PC-3 (cell line): Measurements from ENCODE around the gene SLC2A9. TPM values are rescaled to one million over a fixed set of nuclear protein-coding genes. Genes with fewer than 3 reads are reported as not detected.

Source experiments
- ATAC-seq: fragments of 200-7000 bp; cut with Tn5 transposase; 2 replicates; pipeline ENCODE4 v1.9.1; 2020; ENCODE audit warnings: mild to moderate bottlenecking, moderate library complexity
- BruUV-seq: library from RNA; stranded (reverse); fragments of 400-500 nt; replicated peaks from 2 replicates; lab custom pipeline; 2021; lab: Mats Ljungman, UMichigan
- CTCF ChIA-PET: fragments of 300-600 bp; sonication (Branson Sonifier 250); formaldehyde crosslinking; loops from one replicate; lab custom pipeline; 2022; ENCODE audit warnings: antibody characterized with exemption; lab: Charles Lee
- POLR2A ChIA-PET: fragments of 300-600 bp; sonication (Branson Sonifier 250); formaldehyde crosslinking; loops from one replicate; lab custom pipeline; 2022; ENCODE audit warnings: antibody characterized with exemption; ENCODE audit not compliant: unreplicated experiment; lab: Charles Lee
- DNase-seq: peaks from one replicate; pipeline ENCODE4 v3.0.0-alpha.2; 2015
- H2AFZ ChIP-seq: fragments of 300-600 bp; sonication (generic); 2 replicates; pipeline ENCODE4 v1.6.0; 2016; ENCODE audit warnings: antibody characterized with exemption, low read length
- H3F3A ChIP-seq: fragments of 300-600 bp; sonication (generic); one replicate; pipeline ENCODE4 v1.6.0; 2017; ENCODE audit warnings: antibody characterized with exemption, low read length, control low read depth, mild to moderate bottlenecking; ENCODE audit not compliant: unreplicated experiment
- H3K27ac ChIP-seq: fragments of 300-600 bp; sonication (generic); 2 replicates; pipeline ENCODE4 v1.5.1; 2016; ENCODE audit warnings: mild to moderate bottlenecking, low read length
- H3K27me3 ChIP-seq: fragments of 300-600 bp; sonication (generic); 2 replicates; pipeline ENCODE4 v1.6.1; 2016; ENCODE audit warnings: low read length, mixed read lengths
- H3K36me3 ChIP-seq: fragments of 300-600 bp; sonication (generic); 2 replicates; pipeline ENCODE4 v1.6.1; 2016; ENCODE audit warnings: low read depth, mixed run types, low read length, mixed read lengths
- H3K4me1 ChIP-seq: fragments of 300-600 bp; sonication (generic); 2 replicates; pipeline ENCODE4 v1.5.1; 2016; ENCODE audit warnings: low read length; ENCODE audit not compliant: insufficient read depth
- H3K4me2 ChIP-seq: fragments of 300-600 bp; sonication (generic); 2 replicates; pipeline ENCODE4 v1.6.0; 2016; ENCODE audit warnings: low read length
- H3K4me3 ChIP-seq: fragments of 300-600 bp; sonication (generic); 2 replicates; pipeline ENCODE4 v1.5.1; 2016; ENCODE audit warnings: mild to moderate bottlenecking, low read length, mixed read lengths
- H3K79me2 ChIP-seq: fragments of 300-600 bp; sonication (generic); 2 replicates; pipeline ENCODE4 v1.6.1; 2017; ENCODE audit warnings: low read length, mixed read lengths
- H3K9ac ChIP-seq: fragments of 300-600 bp; sonication (generic); 2 replicates; pipeline ENCODE4 v1.6.0; 2016; ENCODE audit warnings: mild to moderate bottlenecking, low read length
- H3K9me2 ChIP-seq: fragments of 300-600 bp; sonication (generic); replicated peaks from 2 replicates; pipeline ENCODE4 v1.6.1; 2016; ENCODE audit warnings: mixed run types, low read length, mixed read lengths
- H3K9me3 ChIP-seq: fragments of 300-600 bp; sonication (generic); 2 replicates; pipeline ENCODE4 v1.6.1; 2016; ENCODE audit warnings: low read length, mixed read lengths
- H4K20me1 ChIP-seq: fragments of 300-600 bp; sonication (generic); 2 replicates; pipeline ENCODE4 v1.6.1; 2016; ENCODE audit warnings: low read length, mixed read lengths
- EZH2 ChIP-seq: fragments of 300-600 bp; sonication (generic); IDR thresholded peaks from one replicate; pipeline ENCODE4 v1.6.1; 2017; ENCODE audit warnings: antibody characterized with exemption, mild to moderate bottlenecking, low read length; ENCODE audit not compliant: unreplicated experiment
- EZH2phosphoT487 ChIP-seq: fragments of 300-600 bp; sonication (generic); IDR thresholded peaks from 2 replicates; pipeline ENCODE4 v1.6.1; 2018; ENCODE audit warnings: mild to moderate bottlenecking, antibody characterized with exemption, low read length, borderline replicate concordance
- intact Hi-C: fragments of 100-400 bp; cut with micrococcal nuclease; formaldehyde crosslinking; loops from 2 replicates; pipeline ENCODE4 v1.9.0; 2023
- total RNA-seq: library from RNA; depleted of rRNA; stranded (reverse); fragments of >200 nt; gene quantifications from 2 replicates; pipeline ENCODE4 v1.2.3, GENCODE V29; 2014; rRNA removed
- TF ChIP-seq, protein P1 (sequence below): fragments of 300-600 bp; sonication (generic); conservative IDR thresholded peaks from 2 replicates; pipeline ENCODE4 v1.5.1; 2017; ENCODE audit warnings: antibody characterized with exemption, low read depth, mild to moderate bottlenecking, low read length

SLC2A9 gene
- total RNA-seq, 1 experiment from 2014 or later: 0.11 TPM

DNA sequence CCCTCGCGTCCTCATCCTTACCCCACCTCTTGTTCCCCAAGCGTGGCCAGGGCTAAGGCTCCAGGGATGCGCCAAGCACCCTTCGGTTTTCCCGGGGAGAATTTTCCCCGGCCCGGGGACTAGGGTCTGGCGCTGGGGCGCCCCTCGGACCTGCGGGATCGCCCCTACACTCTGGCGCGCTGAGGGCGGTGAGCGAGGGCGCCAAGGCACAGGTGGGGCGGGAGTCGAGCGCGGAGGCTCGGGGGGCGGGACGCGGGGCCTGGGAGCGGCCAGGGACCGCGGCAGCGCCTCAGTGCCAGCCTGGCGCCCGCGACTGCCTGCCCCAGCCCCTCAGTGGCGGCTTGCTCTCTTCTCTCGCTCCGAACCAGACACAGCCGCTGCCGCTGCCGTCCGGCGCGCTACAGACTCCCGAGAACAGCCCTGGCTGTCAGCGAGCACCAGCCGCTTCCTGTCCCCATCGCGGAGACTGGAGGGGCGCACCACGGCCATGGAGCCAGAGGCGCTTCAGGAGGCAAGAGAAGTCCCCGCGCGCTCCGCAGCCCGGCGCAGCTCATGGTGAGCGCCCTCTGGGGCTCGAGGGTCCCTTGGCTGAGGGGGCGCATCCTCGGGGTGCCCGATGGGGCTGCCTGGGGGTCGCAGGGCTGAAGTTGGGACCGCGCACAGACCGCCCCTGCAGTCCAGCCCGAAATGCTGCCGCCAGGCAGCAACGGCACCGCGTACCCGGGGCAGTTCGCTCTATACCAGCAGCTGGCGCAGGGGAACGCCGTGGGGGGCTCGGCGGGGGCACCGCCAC is 239.8 kb downstream of the SLC2A9 start, which contains the start of gene DRD5:
Gene DRD5, plus strand, starts transcription at position 292 of the 793 bp plus-strand sequence. Its CDS starts 396 bp downstream, at position 688.
- H3K4me2 ChIP-seq: no peak within 1 kb of the TSS
- ChIA-PET CTCF (no interaction called here), POLR2A (no interaction called here)
- H3K79me2 ChIP-seq: no peaks in the 10 kb centered on the region
- no peak for ATAC-seq
- no TSS peak for BruUV-seq
- no peak for DNase-seq
- no peaks in the 10 kb centered on the region for H3F3A ChIP-seq
- H3K4me1 ChIP-seq: no peaks in the 10 kb centered on the region
- no peak within 1 kb of the TSS for H3K9ac ChIP-seq
- no peak within 1 kb of the TSS for H2AFZ ChIP-seq
- H3K4me3 ChIP-seq: no peak within 1 kb of the TSS
- peaks cover 5% of the 10 kb centered on the region for H3K27me3 ChIP-seq
- TF ChIP-seq, protein P1, sequence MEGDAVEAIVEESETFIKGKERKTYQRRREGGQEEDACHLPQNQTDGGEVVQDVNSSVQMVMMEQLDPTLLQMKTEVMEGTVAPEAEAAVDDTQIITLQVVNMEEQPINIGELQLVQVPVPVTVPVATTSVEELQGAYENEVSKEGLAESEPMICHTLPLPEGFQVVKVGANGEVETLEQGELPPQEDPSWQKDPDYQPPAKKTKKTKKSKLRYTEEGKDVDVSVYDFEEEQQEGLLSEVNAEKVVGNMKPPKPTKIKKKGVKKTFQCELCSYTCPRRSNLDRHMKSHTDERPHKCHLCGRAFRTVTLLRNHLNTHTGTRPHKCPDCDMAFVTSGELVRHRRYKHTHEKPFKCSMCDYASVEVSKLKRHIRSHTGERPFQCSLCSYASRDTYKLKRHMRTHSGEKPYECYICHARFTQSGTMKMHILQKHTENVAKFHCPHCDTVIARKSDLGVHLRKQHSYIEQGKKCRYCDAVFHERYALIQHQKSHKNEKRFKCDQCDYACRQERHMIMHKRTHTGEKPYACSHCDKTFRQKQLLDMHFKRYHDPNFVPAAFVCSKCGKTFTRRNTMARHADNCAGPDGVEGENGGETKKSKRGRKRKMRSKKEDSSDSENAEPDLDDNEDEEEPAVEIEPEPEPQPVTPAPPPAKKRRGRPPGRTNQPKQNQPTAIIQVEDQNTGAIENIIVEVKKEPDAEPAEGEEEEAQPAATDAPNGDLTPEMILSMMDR: no peak
- TF ChIP-seq EZH2phosphoT487 (no peak), EZH2 (no peak)
- intact Hi-C loops: no loop called here
- no peaks in the 10 kb centered on the region for H4K20me1 ChIP-seq
- H3K9me2 ChIP-seq: no peaks in the 10 kb centered on the region
- no peak within 1 kb of the TSS for H3K27ac ChIP-seq
- no peaks in the 10 kb centered on the region for H3K9me3 ChIP-seq
- H3K36me3 ChIP-seq: no peaks in the 10 kb centered on the region

Other genes with a start within 250 kb of the SLC2A9 start
- gene DRD5, start 239.9 kb downstream of the SLC2A9 start, total RNA-seq: not detected in 2 replicates
- 148 and 150 TPM in 2 replicates for gene WDR1, start 95.3 kb upstream of the SLC2A9 start, total RNA-seq